Measurements from ENCODE around the gene SIDT1.

The SIDT1 gene

GRCh38 chr3:113620091-113620490, 87.7 kb downstream of the SIDT1 start:
- FAIRE-seq = no peak

GRCh38 chr3:113623324-113623723, 91.0 kb downstream of the SIDT1 start:
- DNase-seq (ENCODE audit: insufficient read length, low spot score) (no peak), FAIRE-seq (no peak)
- no peak for TF ChIP-seq TAF1 (IDR thresholded peaks at IDR 0.05; ENCODE audit: low read depth, low read length)
- no peak for TF ChIP-seq POLR2AphosphoS5 (IDR thresholded peaks at IDR 0.05; ENCODE audit: low read depth, low read length)
- no peak for TF ChIP-seq PAX5 (IDR thresholded peaks at IDR 0.05; ENCODE audit: insufficient read depth, low read length, severe bottlenecking)
- TF ChIP-seq POU2F2 (IDR thresholded peaks at IDR 0.05; ENCODE audit: low read depth, low read length) = no peak
- no peak for TF ChIP-seq POLR2A (IDR thresholded peaks at IDR 0.05; ENCODE audit: low read depth, low read length)
- no peak for TF ChIP-seq SPI1 (IDR thresholded peaks at IDR 0.05; ENCODE audit: low read depth, low read length)

More at GRCh38 chr3:113620091-113620490, 87.7 kb downstream of the SIDT1 start:
- DNase-seq (ENCODE audit: insufficient read length, low spot score) = no peak
- no peak for TF ChIP-seq POLR2AphosphoS5 (IDR thresholded peaks at IDR 0.05; ENCODE audit: low read depth, low read length)
- no peak for TF ChIP-seq SPI1 (IDR thresholded peaks at IDR 0.05; ENCODE audit: low read depth, low read length)

- no peak for TF ChIP-seq POLR2AphosphoS5 (IDR thresholded peaks at IDR 0.05; ENCODE audit: low read depth, low read length)
- TF ChIP-seq POLR2A (IDR thresholded peaks at IDR 0.05; ENCODE audit: low read depth, low read length) = no peak
- TF ChIP-seq POU2F2 (IDR thresholded peaks at IDR 0.05; ENCODE audit: low read depth, low read length) = no peak
- no peak for TF ChIP-seq TAF1 (IDR thresholded peaks at IDR 0.05; ENCODE audit: low read depth, low read length)
- TF ChIP-seq PAX5 (IDR thresholded peaks at IDR 0.05; ENCODE audit: insufficient read depth, low read length, severe bottlenecking) = no peak
- no peak for TF ChIP-seq SPI1 (IDR thresholded peaks at IDR 0.05; ENCODE audit: low read depth, low read length)
- DNase-seq (ENCODE audit: insufficient read length, low spot score) (no peak), FAIRE-seq (no peak)
These were observed 91.5 kb downstream of the SIDT1 start for GRCh38 chr3:113623811-113624210.

GRCh38 chr3:113625834-113626233, 93.5 kb downstream of the SIDT1 start:
- DNase-seq (ENCODE audit: insufficient read length, low spot score) = no peak
- TF ChIP-seq PAX5 (IDR thresholded peaks at IDR 0.05; ENCODE audit: insufficient read depth, low read length, severe bottlenecking) (no peak), SPI1 (IDR thresholded peaks at IDR 0.05; ENCODE audit: low read depth, low read length) (peak; percentile 44; the same call in 1 of the 2 replicates)
- FAIRE-seq = peak; percentile 5

- TF ChIP-seq SPI1 (IDR thresholded peaks at IDR 0.05; ENCODE audit: low read depth, low read length) (no peak), POLR2AphosphoS5 (IDR thresholded peaks at IDR 0.05; ENCODE audit: low read depth, low read length) (no peak), POLR2A (IDR thresholded peaks at IDR 0.05; ENCODE audit: low read depth, low read length) (no peak), PAX5 (IDR thresholded peaks at IDR 0.05; ENCODE audit: insufficient read depth, low read length, severe bottlenecking) (no peak), TAF1 (IDR thresholded peaks at IDR 0.05; ENCODE audit: low read depth, low read length) (no peak), POU2F2 (IDR thresholded peaks at IDR 0.05; ENCODE audit: low read depth, low read length) (no peak)
- FAIRE-seq (no peak), DNase-seq (ENCODE audit: insufficient read length, low spot score) (peak; percentile 32)
These were observed 94.4 kb downstream of the SIDT1 start for GRCh38 chr3:113626503-113627371.

GRCh38 chr3:113628316-113628715, 96.0 kb downstream of the SIDT1 start:
- no peak for TF ChIP-seq TAF1 (IDR thresholded peaks at IDR 0.05; ENCODE audit: low read depth, low read length)
- no peak for TF ChIP-seq POLR2A (IDR thresholded peaks at IDR 0.05; ENCODE audit: low read depth, low read length)
- TF ChIP-seq POU2F2 (IDR thresholded peaks at IDR 0.05; ENCODE audit: low read depth, low read length) = no peak
- TF ChIP-seq POLR2AphosphoS5 (IDR thresholded peaks at IDR 0.05; ENCODE audit: low read depth, low read length) = no peak
- no peak for TF ChIP-seq SPI1 (IDR thresholded peaks at IDR 0.05; ENCODE audit: low read depth, low read length)
- TF ChIP-seq PAX5 (IDR thresholded peaks at IDR 0.05; ENCODE audit: insufficient read depth, low read length, severe bottlenecking) = no peak
- FAIRE-seq = no peak

GRCh38 chr3:113628788-113629187, 96.4 kb downstream of the SIDT1 start:
- no peak for TF ChIP-seq TAF1 (IDR thresholded peaks at IDR 0.05; ENCODE audit: low read depth, low read length)
- TF ChIP-seq POU2F2 (IDR thresholded peaks at IDR 0.05; ENCODE audit: low read depth, low read length) = no peak
- no peak for TF ChIP-seq SPI1 (IDR thresholded peaks at IDR 0.05; ENCODE audit: low read depth, low read length)
- TF ChIP-seq PAX5 (IDR thresholded peaks at IDR 0.05; ENCODE audit: insufficient read depth, low read length, severe bottlenecking) = no peak
- TF ChIP-seq POLR2AphosphoS5 (IDR thresholded peaks at IDR 0.05; ENCODE audit: low read depth, low read length) = no peak
- TF ChIP-seq POLR2A (IDR thresholded peaks at IDR 0.05; ENCODE audit: low read depth, low read length) = no peak
- FAIRE-seq (no peak), DNase-seq (ENCODE audit: insufficient read length, low spot score) (no peak)

More at GRCh38 chr3:113628316-113628715, 96.0 kb downstream of the SIDT1 start:
- no peak for DNase-seq (ENCODE audit: insufficient read length, low spot score)

- TF ChIP-seq SPI1 (IDR thresholded peaks at IDR 0.05; ENCODE audit: low read depth, low read length) = no peak
- no peak for TF ChIP-seq TAF1 (IDR thresholded peaks at IDR 0.05; ENCODE audit: low read depth, low read length)
- no peak for TF ChIP-seq POU2F2 (IDR thresholded peaks at IDR 0.05; ENCODE audit: low read depth, low read length)
- no peak for TF ChIP-seq POLR2A (IDR thresholded peaks at IDR 0.05; ENCODE audit: low read depth, low read length)
- TF ChIP-seq PAX5 (IDR thresholded peaks at IDR 0.05; ENCODE audit: insufficient read depth, low read length, severe bottlenecking) = no peak
- TF ChIP-seq POLR2AphosphoS5 (IDR thresholded peaks at IDR 0.05; ENCODE audit: low read depth, low read length) = no peak; the same call in 1 of the 2 replicates
- DNase-seq (ENCODE audit: insufficient read length, low spot score) = no peak
- FAIRE-seq = no peak
These were observed 97.4 kb downstream of the SIDT1 start for GRCh38 chr3:113629584-113630421.

- no peak for TF ChIP-seq TAF1 (IDR thresholded peaks at IDR 0.05; ENCODE audit: low read depth, low read length)
- TF ChIP-seq POU2F2 (IDR thresholded peaks at IDR 0.05; ENCODE audit: low read depth, low read length) = no peak
- no peak for TF ChIP-seq POLR2A (IDR thresholded peaks at IDR 0.05; ENCODE audit: low read depth, low read length)
- no peak for TF ChIP-seq PAX5 (IDR thresholded peaks at IDR 0.05; ENCODE audit: insufficient read depth, low read length, severe bottlenecking)
- TF ChIP-seq SPI1 (IDR thresholded peaks at IDR 0.05; ENCODE audit: low read depth, low read length) = no peak
- TF ChIP-seq POLR2AphosphoS5 (IDR thresholded peaks at IDR 0.05; ENCODE audit: low read depth, low read length) = no peak
- FAIRE-seq (peak; percentile 28), DNase-seq (ENCODE audit: insufficient read length, low spot score) (no peak)
These were observed 98.7 kb downstream of the SIDT1 start for GRCh38 chr3:113630956-113631542.
